Measurements from ENCODE around the gene CLN5. TPM values are rescaled to one million over a fixed set of nuclear protein-coding genes. Genes with fewer than 3 reads are reported as not detected.

The CLN5 gene
- total RNA-seq, 1 donor, result 40.0 TPM

DNA sequence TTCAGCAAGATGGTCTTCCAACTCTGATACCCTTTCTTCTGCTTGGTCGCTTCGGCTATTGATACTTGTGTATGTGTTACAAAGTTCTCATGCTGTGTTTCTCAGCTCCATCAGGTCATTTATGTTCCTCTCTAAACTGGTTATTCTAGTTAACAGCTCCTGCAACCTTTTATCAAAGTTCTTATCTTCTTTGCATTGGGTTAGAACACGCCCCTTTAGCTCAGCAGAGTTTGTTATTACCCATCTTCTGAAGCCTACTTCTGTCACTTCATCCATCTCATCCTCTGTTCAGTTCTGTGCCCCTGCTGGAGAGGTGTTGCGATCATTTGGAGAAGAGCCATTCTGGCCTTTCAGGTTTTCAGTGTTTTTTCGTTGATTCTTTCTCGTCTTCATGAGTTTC is 24.9 kb upstream of the CLN5 start:
- no peak for DNase-seq (ENCODE audit: low read depth)
- TF ChIP-seq, protein P1, sequence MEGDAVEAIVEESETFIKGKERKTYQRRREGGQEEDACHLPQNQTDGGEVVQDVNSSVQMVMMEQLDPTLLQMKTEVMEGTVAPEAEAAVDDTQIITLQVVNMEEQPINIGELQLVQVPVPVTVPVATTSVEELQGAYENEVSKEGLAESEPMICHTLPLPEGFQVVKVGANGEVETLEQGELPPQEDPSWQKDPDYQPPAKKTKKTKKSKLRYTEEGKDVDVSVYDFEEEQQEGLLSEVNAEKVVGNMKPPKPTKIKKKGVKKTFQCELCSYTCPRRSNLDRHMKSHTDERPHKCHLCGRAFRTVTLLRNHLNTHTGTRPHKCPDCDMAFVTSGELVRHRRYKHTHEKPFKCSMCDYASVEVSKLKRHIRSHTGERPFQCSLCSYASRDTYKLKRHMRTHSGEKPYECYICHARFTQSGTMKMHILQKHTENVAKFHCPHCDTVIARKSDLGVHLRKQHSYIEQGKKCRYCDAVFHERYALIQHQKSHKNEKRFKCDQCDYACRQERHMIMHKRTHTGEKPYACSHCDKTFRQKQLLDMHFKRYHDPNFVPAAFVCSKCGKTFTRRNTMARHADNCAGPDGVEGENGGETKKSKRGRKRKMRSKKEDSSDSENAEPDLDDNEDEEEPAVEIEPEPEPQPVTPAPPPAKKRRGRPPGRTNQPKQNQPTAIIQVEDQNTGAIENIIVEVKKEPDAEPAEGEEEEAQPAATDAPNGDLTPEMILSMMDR (IDR thresholded peaks at IDR 0.05; ENCODE audit: insufficient read depth, low read length), result no peak
- no peak overlapping the region for H3K4me3 ChIP-seq (ENCODE audit: low read depth, low read length)

DNA sequence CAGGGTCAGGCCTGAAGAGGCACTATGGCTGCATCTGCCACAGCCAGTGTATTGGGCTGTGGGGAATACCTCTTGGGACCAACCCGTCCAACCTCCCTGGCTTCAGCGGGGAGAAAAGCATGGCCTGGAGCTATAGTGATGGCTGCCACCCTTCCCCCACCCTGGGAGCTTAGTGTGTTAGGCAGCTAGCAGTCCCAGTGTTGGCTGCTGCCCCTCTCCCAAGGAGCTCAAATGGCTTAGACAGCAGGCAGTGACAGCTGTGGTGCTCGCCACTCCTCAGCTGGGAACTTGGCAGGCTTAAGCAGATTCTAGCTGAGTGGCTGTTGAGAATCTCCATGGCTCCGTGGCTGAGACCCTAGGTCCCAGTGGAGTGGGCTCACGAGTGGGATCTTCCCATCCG is 23.8 kb upstream of the CLN5 start:
- TF ChIP-seq, protein P1 (IDR thresholded peaks at IDR 0.05; ENCODE audit: insufficient read depth, low read length), result no peak
- H3K4me3 ChIP-seq (ENCODE audit: low read depth, low read length), result no peak overlapping the region
- no peak for DNase-seq (ENCODE audit: low read depth)

DNA sequence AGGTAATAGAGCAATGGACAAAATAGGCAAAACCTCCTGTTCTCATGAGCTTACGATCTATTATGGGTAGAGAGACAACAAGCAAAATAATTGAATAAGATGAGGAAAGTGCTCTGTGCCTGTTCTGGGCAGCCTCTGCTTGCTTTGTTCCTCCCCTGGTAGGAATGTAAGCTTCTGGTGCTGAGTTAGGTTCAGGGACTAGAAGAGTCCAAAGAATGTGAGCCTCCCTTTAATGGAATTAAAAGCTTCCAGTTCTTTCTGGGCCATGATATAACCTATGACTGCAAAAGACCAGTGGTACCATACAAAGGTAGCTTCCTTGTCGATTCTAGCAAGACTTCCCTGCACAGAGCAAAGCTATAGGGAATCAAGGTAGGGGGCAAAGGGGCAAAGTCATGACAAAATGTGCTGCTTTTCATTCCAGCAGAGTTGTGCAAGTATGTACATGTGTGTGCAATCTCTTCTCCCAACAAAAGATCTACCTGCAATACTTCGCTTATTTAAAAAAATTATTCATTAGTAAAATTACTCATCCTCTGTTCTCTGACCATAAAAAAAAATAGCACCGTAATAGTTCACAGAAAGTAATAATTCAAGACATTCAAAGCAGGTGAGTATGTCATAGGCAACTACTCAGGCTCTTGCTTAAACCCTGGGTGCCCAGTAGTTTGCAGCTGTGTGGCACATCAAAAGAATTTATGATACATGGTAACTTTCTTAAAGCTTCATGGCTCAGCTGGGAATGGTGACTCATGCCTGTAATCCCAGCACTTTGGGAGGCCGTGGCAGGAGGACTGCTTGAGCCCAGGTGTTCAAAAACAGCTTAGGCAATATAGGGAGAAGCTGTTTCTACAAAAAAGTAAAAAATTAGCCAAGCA is 22.2 kb upstream of the CLN5 start:
- TF ChIP-seq, protein P1 (IDR thresholded peaks at IDR 0.05; ENCODE audit: insufficient read depth, low read length), result no peak
- DNase-seq (ENCODE audit: low read depth), result no peak
- H3K4me3 ChIP-seq (ENCODE audit: low read depth, low read length), result no peak overlapping the region

DNA sequence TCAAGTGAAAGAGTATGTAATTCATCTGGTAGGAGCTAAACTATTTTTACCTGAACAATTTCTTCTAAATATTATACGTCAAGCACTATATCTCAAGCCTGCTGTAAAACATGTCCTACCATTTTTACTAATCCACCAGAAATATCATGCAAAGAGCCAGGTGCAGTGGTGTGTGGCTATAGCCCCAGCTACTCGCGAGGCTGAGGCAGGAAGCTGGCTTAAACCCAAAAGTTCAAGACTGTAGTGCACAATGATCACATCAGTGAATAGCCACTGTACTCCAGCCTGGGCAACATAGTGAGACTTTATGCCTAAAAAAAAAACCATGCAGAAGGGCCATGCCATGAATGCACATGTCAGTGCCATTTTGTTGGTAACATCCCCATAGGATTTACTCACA is 20.7 kb upstream of the CLN5 start:
- no peak overlapping the region for H3K4me3 ChIP-seq (ENCODE audit: low read depth, low read length)
- TF ChIP-seq, protein P1 (IDR thresholded peaks at IDR 0.05; ENCODE audit: insufficient read depth, low read length), result no peak
- no peak for DNase-seq (ENCODE audit: low read depth)

DNA sequence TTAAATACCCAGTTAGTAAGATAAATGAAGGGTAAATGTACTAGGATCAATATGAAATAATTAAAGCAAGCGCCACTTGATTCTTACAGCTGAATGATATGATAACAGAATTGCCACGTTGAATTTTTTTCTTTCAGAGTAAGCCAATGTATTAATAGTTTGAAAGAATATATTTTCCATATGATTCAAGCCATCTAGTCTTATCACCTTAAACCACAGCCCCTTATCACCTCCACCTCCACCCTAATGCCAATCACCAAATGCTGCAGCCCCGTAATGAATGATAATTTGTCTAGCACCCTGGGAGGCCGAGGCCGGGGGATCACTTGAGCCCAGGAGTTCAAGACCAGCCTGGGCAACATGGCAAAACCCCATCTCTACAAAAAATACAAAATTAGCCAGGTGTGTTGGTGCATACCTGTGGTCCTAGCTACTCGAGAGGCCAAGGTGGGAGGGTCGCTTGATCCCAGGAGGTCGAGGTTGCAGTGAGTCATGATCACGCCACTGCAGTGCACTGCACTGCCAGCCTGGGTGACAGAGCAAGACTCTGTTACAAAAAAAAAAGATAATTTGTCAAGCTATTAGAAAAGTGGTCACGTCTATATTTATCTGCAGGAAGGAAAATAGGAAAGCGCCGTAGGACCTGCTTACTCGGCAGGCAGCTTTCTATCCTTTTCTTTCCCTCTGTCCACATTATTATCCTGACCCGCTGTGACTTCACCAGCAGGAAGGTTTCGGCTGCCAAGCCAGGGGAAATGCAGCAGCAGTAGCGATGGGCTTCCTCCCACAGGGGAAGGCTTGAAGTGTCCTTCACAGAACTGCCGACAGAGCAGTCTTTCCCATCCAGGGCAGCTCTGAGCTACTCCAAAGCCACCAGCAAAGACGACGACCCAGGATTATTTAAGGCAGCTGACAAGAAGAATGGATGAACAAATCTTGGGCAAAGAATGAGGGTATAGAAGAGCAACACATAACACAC is 19.7 kb upstream of the CLN5 start:
- TF ChIP-seq, protein P1 (IDR thresholded peaks at IDR 0.05; ENCODE audit: insufficient read depth, low read length), result no peak
- DNase-seq (ENCODE audit: low read depth), result no peak
- H3K4me3 ChIP-seq (ENCODE audit: low read depth, low read length), result no peak overlapping the region

DNA sequence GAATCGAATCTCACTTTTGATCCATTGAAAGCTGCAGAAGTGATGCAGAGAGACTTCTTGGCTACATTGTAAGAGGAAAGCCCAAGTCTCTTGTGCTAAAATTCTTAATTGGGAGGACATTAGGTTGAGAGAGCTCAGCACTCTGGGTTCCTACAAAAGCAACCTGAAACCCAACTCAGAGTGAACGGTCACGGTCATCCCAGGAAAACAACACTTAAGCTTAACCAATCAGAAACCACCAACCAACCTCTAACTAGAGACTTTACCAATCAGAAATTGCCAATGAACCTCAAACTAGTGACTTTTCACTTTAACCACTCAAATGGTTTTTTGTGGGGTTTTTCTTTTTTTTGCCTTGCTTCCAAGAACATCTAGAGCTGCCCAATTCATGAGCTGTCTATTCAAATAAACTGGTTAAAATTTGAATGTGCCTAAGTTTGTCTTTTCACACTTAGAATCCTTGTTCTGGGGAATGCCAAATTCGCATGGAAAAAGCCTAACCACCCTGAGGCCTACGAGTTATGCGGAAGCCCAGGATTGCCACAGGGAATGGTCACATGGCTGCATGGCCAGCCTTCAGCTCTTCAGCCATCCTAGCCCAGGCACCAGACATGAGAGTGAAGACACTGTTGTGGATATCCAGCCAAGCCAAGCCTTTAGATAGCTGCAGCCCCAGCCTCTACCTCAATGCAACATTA is 17.8 kb upstream of the CLN5 start:
- TF ChIP-seq, protein P1 (IDR thresholded peaks at IDR 0.05; ENCODE audit: insufficient read depth, low read length), result no peak
- H3K4me3 ChIP-seq (ENCODE audit: low read depth, low read length), result no peak overlapping the region
- DNase-seq (ENCODE audit: low read depth), result no peak

Data from fibroblast of the aortic adventitia (primary cell).